HFF-Myc (cell line): ENCODE data around the gene FAM53B.

ENCODE experiments used
- DNase-seq: peaks from one replicate; pipeline ENCODE4 v3.0.0-alpha.2; 2011; ENCODE audit warnings: low read depth; ENCODE audit errors: extremely low read depth
- H3K4me3 ChIP-seq: replicated peaks from 2 replicates; pipeline ENCODE4 v1.5.1; 2011; ENCODE audit warnings: low read depth, mild to moderate bottlenecking, control low read depth, low read length
- CTCF ChIP-seq: IDR thresholded peaks from 2 replicates; pipeline ENCODE4 v1.5.1; 2012; ENCODE audit warnings: mild to moderate bottlenecking, low read depth, low read length, control low read depth; ENCODE audit errors: missing control alignments

Gene FAM53B

GRCh38 chr10:124696446-124697392 lies 47.5 kb downstream of the FAM53B start:
- DNase-seq, result no peak
- no peak for TF ChIP-seq CTCF
- no peak overlapping the region for H3K4me3 ChIP-seq

GRCh38 chr10:124695259-124695658 lies 48.9 kb downstream of the FAM53B start:
- TF ChIP-seq CTCF, result no peak
- DNase-seq, result no peak

GRCh38 chr10:124694481-124695220 lies 49.5 kb downstream of the FAM53B start:
- no peak for TF ChIP-seq CTCF
- DNase-seq, result no peak
- H3K4me3 ChIP-seq, result no peak overlapping the region

More at GRCh38 chr10:124695259-124695658, 48.9 kb downstream of the FAM53B start:
- no peak overlapping the region for H3K4me3 ChIP-seq

GRCh38 chr10:124693801-124694416 lies 50.3 kb downstream of the FAM53B start:
- no peak for DNase-seq
- no peak for TF ChIP-seq CTCF
- no peak overlapping the region for H3K4me3 ChIP-seq

GRCh38 chr10:124693396-124693795 lies 50.8 kb downstream of the FAM53B start:
- no peak for DNase-seq
- H3K4me3 ChIP-seq, result no peak overlapping the region
- no peak for TF ChIP-seq CTCF

- H3K4me3 ChIP-seq, result no peak overlapping the region
- DNase-seq, result no peak
- TF ChIP-seq CTCF, result no peak
Observed at GRCh38 chr10:124692100-124692446, 52.1 kb downstream of the FAM53B start.
